ENCODE results near the gene DHRSX.

Gene DHRSX

DNA sequence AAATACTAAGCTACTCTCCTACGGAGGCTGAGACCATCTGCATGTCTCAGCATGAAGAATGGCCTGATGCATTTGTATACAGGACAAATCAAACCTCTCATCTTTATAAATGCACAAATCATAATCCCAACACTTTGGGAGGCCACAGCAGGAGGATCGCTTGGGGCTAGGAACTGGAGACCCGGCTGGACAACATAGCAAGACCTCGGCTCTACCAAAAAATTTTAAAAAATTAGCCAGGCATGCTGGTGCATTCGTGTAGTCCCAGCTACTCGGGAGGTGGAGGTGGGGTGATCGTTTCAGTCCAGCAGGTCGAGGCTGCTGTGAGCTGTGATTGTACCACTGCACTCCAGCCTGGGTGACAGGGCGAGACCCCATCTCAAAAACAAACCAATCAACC is 262.8 kb downstream of the DHRSX start:
- H3K79me2 ChIP-seq (ENCODE audit: insufficient read depth, low read depth) = no peaks in the 10 kb centered on the region
- H3K36me3 ChIP-seq (ENCODE audit: insufficient read depth) = no peaks in the 10 kb centered on the region

DNA sequence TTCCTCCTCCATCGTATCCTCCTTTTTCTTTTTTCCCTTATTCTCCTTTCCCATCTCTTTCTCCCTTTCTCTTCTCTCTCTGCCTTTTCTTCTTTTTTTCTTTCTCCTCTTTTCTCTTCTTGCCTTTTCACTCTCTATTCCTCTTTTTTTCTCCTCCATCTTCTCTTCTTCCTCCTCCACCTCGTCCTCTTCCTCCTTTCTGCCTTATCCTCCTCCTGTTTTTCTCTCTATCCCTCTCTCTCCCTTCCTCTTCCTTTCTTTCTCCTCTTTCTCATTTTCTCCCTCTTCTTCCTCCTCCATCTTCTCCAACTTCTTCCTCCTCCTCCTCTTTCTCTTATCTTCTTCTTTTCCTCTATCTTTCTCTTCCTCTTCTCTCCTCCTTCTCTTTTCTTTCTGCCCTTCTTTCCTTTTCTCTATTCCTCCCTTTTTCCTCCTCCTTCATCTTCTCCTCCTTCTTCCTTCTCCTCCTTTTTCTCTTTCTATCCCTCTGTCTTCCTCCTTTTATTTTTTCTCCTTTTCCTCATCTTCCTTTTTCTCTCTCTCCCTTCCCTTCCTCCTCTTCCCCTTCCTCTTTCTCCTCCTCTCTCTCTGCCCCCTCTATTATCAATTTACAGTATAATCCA is 269.1 kb downstream of the DHRSX start:
- no peak overlapping the region for H3K4me3 ChIP-seq (IDR thresholded peaks at IDR 0.05; ENCODE audit: insufficient read depth, low read depth, low read length)
- no peak overlapping the region for H3K9ac ChIP-seq
- TF ChIP-seq, protein P1, sequence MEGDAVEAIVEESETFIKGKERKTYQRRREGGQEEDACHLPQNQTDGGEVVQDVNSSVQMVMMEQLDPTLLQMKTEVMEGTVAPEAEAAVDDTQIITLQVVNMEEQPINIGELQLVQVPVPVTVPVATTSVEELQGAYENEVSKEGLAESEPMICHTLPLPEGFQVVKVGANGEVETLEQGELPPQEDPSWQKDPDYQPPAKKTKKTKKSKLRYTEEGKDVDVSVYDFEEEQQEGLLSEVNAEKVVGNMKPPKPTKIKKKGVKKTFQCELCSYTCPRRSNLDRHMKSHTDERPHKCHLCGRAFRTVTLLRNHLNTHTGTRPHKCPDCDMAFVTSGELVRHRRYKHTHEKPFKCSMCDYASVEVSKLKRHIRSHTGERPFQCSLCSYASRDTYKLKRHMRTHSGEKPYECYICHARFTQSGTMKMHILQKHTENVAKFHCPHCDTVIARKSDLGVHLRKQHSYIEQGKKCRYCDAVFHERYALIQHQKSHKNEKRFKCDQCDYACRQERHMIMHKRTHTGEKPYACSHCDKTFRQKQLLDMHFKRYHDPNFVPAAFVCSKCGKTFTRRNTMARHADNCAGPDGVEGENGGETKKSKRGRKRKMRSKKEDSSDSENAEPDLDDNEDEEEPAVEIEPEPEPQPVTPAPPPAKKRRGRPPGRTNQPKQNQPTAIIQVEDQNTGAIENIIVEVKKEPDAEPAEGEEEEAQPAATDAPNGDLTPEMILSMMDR (conservative IDR thresholded peaks at IDR 0.05; ENCODE audit: low read depth, low read length) = no peak
- no peak overlapping the region for H3K27ac ChIP-seq
- H3K4me2 ChIP-seq = no peak overlapping the region
- no peaks in the 10 kb centered on the region for H3K79me2 ChIP-seq (ENCODE audit: insufficient read depth, low read depth)
- H2AFZ ChIP-seq (ENCODE audit: low read depth) = no peak overlapping the region
- no peaks in the 10 kb centered on the region for H3K36me3 ChIP-seq (ENCODE audit: insufficient read depth)
- H3K27me3 ChIP-seq (ENCODE audit: insufficient read depth, low read depth) = no peaks in the 10 kb centered on the region
- H3K4me1 ChIP-seq (ENCODE audit: low read depth, poor library complexity, severe bottlenecking) = no peaks in the 10 kb centered on the region
- H4K20me1 ChIP-seq (ENCODE audit: insufficient read depth) = no peaks in the 10 kb centered on the region

More for the DNA sequence above, 262.8 kb downstream of the DHRSX start:
- Histone ChIP-seq H3K4me2 (no peak overlapping the region), H4K20me1 (ENCODE audit: insufficient read depth) (no peaks in the 10 kb centered on the region), H3K9ac (no peak overlapping the region), H3K4me1 (ENCODE audit: low read depth, poor library complexity, severe bottlenecking) (no peaks in the 10 kb centered on the region), H2AFZ (ENCODE audit: low read depth) (no peak overlapping the region), H3K4me3 (IDR thresholded peaks at IDR 0.05; ENCODE audit: insufficient read depth, low read depth, low read length) (no peak overlapping the region), H3K27me3 (ENCODE audit: insufficient read depth, low read depth) (no peaks in the 10 kb centered on the region), H3K27ac (no peak overlapping the region)
- TF ChIP-seq, protein P1 (conservative IDR thresholded peaks at IDR 0.05; ENCODE audit: low read depth, low read length) = no peak

DNA sequence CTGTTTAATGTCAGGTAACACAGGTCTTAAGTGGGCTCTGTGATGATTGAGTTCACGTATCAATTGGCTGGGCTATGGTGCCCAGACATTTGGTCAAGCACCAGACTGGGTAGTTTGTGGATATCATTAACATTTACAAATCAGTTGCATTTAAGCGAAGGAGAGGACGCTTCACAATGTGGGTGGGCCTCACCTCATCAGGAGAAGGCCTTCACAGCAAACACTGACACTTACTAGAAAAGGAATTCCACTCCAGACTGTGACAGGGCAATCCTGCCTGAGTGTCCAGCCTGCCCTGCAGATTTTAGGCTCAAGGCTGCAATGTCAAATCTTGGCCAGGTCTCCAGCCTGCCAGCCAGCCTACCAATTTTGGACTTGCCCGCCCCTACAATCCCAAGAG is 270.3 kb downstream of the DHRSX start:
- H3K27me3 ChIP-seq (ENCODE audit: insufficient read depth, low read depth) = no peaks in the 10 kb centered on the region
- no peaks in the 10 kb centered on the region for H3K79me2 ChIP-seq (ENCODE audit: insufficient read depth, low read depth)
- TF ChIP-seq, protein P1 (conservative IDR thresholded peaks at IDR 0.05; ENCODE audit: low read depth, low read length) = no peak
- no peak overlapping the region for H3K9ac ChIP-seq
- H3K36me3 ChIP-seq (ENCODE audit: insufficient read depth) = no peaks in the 10 kb centered on the region
- H4K20me1 ChIP-seq (ENCODE audit: insufficient read depth) = no peaks in the 10 kb centered on the region
- no peak overlapping the region for H3K27ac ChIP-seq
- no peak overlapping the region for H3K4me2 ChIP-seq
- no peak overlapping the region for H2AFZ ChIP-seq (ENCODE audit: low read depth)
- no peak overlapping the region for H3K4me3 ChIP-seq (IDR thresholded peaks at IDR 0.05; ENCODE audit: insufficient read depth, low read depth, low read length)
- H3K4me1 ChIP-seq (ENCODE audit: low read depth, poor library complexity, severe bottlenecking) = no peaks in the 10 kb centered on the region

DNA sequence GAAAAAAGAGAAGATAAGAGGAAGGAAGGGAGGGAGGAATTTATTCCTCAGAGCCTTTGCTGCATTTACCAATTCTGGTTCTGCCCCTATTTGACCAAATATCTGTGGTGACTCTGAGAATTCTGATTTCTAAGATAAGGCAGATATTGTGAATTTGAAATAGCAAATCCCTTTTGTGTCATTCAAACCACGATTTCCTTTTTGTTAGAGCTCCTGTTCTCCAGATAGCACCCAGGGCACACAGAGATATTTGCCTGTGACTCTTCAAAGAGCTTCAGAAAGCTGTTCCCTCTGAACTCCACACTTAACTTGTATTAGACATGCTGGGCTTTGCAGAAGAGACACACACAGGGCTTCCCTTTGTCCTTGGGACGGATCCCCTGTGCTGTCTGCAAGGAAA is 272.2 kb downstream of the DHRSX start:
- Histone ChIP-seq H3K36me3 (ENCODE audit: insufficient read depth) (no peaks in the 10 kb centered on the region), H3K4me2 (no peak overlapping the region), H3K4me1 (ENCODE audit: low read depth, poor library complexity, severe bottlenecking) (no peaks in the 10 kb centered on the region), H3K79me2 (ENCODE audit: insufficient read depth, low read depth) (no peaks in the 10 kb centered on the region), H3K27me3 (ENCODE audit: insufficient read depth, low read depth) (no peaks in the 10 kb centered on the region), H3K27ac (no peak overlapping the region), H4K20me1 (ENCODE audit: insufficient read depth) (no peaks in the 10 kb centered on the region), H3K9ac (no peak overlapping the region), H3K4me3 (IDR thresholded peaks at IDR 0.05; ENCODE audit: insufficient read depth, low read depth, low read length) (no peak overlapping the region), H2AFZ (ENCODE audit: low read depth) (no peak overlapping the region)
- TF ChIP-seq, protein P1 (conservative IDR thresholded peaks at IDR 0.05; ENCODE audit: low read depth, low read length) = no peak
